ENCODE measurements around the gene UQCC3. TPM values are rescaled to one million over a fixed set of nuclear protein-coding genes. Genes with fewer than 3 reads are reported as not detected.

UQCC3 gene
- 6.0 TPM for total RNA-seq (2013)
- polyA plus RNA-seq (1 to 10 TPM; 3.3 to 7.9 (median 7.2) TPM), polyA minus RNA-seq (3.9 and 5.7 TPM in 2 replicates), total RNA-seq (1.0 to 5.7 (median 2.4) reads per million in 11 experiments)

GRCh38 chr11:62671608-62672389 is at the start of gene UQCC3, which contains the start of gene LBHD1:
TSS of gene UQCC3 (plus strand) at chr11:62671673. CDS start at chr11:62671746, 73 bp downstream.
TSS of gene LBHD1 (minus strand) at chr11:62672267. CDS start at chr11:62670031, 2,236 bp downstream.
- Histone ChIP-seq H3K9me3 (replicated peaks in 1 of 2; ENCODE audit: control insufficient read depth in 1 of 2, insufficient read depth in 1 of 2, low read length in 2 of 2) (no peaks in the 10 kb centered on the region), H3K27ac (ENCODE audit: low read depth in 1 of 2, low read length in 2 of 2) (peak within 1 kb of the TSS; percentile 83), H3K36me3 (replicated peaks in 1 of 2; ENCODE audit: control insufficient read depth in 1 of 2, insufficient read depth in 2 of 2, low read length in 2 of 2) (peaks cover 17 to 41% of the 10 kb centered on the region in 2 donors), H3K4me1 (ENCODE audit: control insufficient read depth in 1 of 2, insufficient read depth in 2 of 2, low read length in 2 of 2) (peaks cover 33 to 37% of the 10 kb centered on the region in 2 donors), H3K4me3 (replicated peaks in 1 of 3; ENCODE audit: low read depth in 2 of 3, low read length in 3 of 3) (peak within 1 kb of the TSS; percentile 48 to 99 (median 93)), H3K27me3 (ENCODE audit: control insufficient read depth in 2 of 2, insufficient read depth in 2 of 2, low read length in 2 of 2) (no peaks in the 10 kb centered on the region), H3K4me2 (replicated peaks; ENCODE audit: extremely low read depth, low read length, poor library complexity, severe bottlenecking) (peak within 1 kb of the TSS; percentile 83), H3K79me2 (ENCODE audit: insufficient read depth, low read length) (peaks cover 75% of the 10 kb centered on the region), H2AFZ (ENCODE audit: insufficient read depth, low read depth, low read length, poor library complexity, severe bottlenecking) (peak within 1 kb of the TSS; percentile 97), H4K20me1 (ENCODE audit: insufficient read depth, low read length) (peaks cover 23% of the 10 kb centered on the region), H3K9ac (ENCODE audit: insufficient read depth, low read length, poor library complexity, severe bottlenecking) (peak within 1 kb of the TSS; percentile 77)
- Mint-ChIP-seq H3K9me3 (peaks cover 0 to 2% (median 0%) of the 10 kb centered on the region in 7 donors), H3K36me3 (peaks cover 21 to 46% of the 10 kb centered on the region in 2 donors), H3K27me3 (ENCODE audit: low read depth in 3 of 3) (no peaks in the 10 kb centered on the region), H3K4me1 (peaks cover 59% of the 10 kb centered on the region), H3K4me3 (peak within 1 kb of the TSS; percentile 99), H3K27ac (peak within 1 kb of the TSS; percentile 92 to 97 (median 95))
- peak; percentile 57 to 59 (median 57) for DNase-seq
- no peak for TF ChIP-seq CTCF (IDR thresholded peaks at IDR 0.05)
- intact Hi-C loops (cut with micrococcal nuclease): no loop called here
- WGBS (ENCODE audit: insufficient coverage): under 1% methylated on average over 56 of the region's 59 CpGs

- Mint-ChIP-seq H3K36me3 (peaks cover 34 to 50% of the 10 kb centered on the region in 2 donors), H3K9me3 (no peaks in the 10 kb centered on the region), H3K4me1 (peaks cover 18% of the 10 kb centered on the region), H3K4me3 (peak overlapping the region; percentile 89 to 96), H3K27me3 (ENCODE audit: low read depth in 3 of 3) (peaks cover 0 to 3% (median 0%) of the 10 kb centered on the region in 3 donors), H3K27ac (peak overlapping the region; percentile 92 to 97 (median 95))
- Histone ChIP-seq H2AFZ (ENCODE audit: insufficient read depth, low read depth, low read length, poor library complexity, severe bottlenecking) (peak overlapping the region; percentile 77), H3K4me1 (ENCODE audit: control insufficient read depth in 1 of 2, insufficient read depth in 2 of 2, low read length in 2 of 2) (peaks cover 18 to 24% of the 10 kb centered on the region in 2 donors), H3K27ac (ENCODE audit: low read depth in 1 of 2, low read length in 2 of 2) (peak overlapping the region; percentile 75 to 95), H3K27me3 (ENCODE audit: control insufficient read depth in 2 of 2, insufficient read depth in 2 of 2, low read length in 2 of 2) (no peaks in the 10 kb centered on the region), H3K36me3 (replicated peaks in 1 of 2; ENCODE audit: control insufficient read depth in 1 of 2, insufficient read depth in 2 of 2, low read length in 2 of 2) (peaks cover 25 to 38% of the 10 kb centered on the region in 2 donors), H3K79me2 (ENCODE audit: insufficient read depth, low read length) (peaks cover 21% of the 10 kb centered on the region), H3K9ac (ENCODE audit: insufficient read depth, low read length, poor library complexity, severe bottlenecking) (peak overlapping the region; percentile 72), H3K9me3 (replicated peaks in 1 of 2; ENCODE audit: control insufficient read depth in 1 of 2, insufficient read depth in 1 of 2, low read length in 2 of 2) (no peaks in the 10 kb centered on the region), H3K4me3 (replicated peaks in 1 of 3; ENCODE audit: low read depth in 2 of 3, low read length in 3 of 3) (peak overlapping the region in 2 of 3 experiments; percentile 27 to 91), H3K4me2 (replicated peaks; ENCODE audit: extremely low read depth, low read length, poor library complexity, severe bottlenecking) (peak overlapping the region; percentile 97), H4K20me1 (ENCODE audit: insufficient read depth, low read length) (no peaks in the 10 kb centered on the region)
- TF ChIP-seq CTCF (IDR thresholded peaks at IDR 0.05): no peak
- intact Hi-C loops (cut with micrococcal nuclease): no loop called here
- no peak for DNase-seq
- no CpG with 5 or more reads among the region's 7 CpGs for WGBS (ENCODE audit: insufficient coverage)
Observed at GRCh38 chr11:62622476-62623089, 48.9 kb upstream of the UQCC3 start.

Measured in CD14-positive monocyte (primary cell).